ENCODE data around the gene POLD1. TPM values are rescaled to one million over a fixed set of nuclear protein-coding genes. Genes with fewer than 3 reads are reported as not detected.

POLD1 gene
- total and polyA plus RNA-seq, 2 donors (not counting 3 experiments of a cell fraction or from before 2014, with no cell fraction given) = 40.9 to 63.9 TPM

DNA sequence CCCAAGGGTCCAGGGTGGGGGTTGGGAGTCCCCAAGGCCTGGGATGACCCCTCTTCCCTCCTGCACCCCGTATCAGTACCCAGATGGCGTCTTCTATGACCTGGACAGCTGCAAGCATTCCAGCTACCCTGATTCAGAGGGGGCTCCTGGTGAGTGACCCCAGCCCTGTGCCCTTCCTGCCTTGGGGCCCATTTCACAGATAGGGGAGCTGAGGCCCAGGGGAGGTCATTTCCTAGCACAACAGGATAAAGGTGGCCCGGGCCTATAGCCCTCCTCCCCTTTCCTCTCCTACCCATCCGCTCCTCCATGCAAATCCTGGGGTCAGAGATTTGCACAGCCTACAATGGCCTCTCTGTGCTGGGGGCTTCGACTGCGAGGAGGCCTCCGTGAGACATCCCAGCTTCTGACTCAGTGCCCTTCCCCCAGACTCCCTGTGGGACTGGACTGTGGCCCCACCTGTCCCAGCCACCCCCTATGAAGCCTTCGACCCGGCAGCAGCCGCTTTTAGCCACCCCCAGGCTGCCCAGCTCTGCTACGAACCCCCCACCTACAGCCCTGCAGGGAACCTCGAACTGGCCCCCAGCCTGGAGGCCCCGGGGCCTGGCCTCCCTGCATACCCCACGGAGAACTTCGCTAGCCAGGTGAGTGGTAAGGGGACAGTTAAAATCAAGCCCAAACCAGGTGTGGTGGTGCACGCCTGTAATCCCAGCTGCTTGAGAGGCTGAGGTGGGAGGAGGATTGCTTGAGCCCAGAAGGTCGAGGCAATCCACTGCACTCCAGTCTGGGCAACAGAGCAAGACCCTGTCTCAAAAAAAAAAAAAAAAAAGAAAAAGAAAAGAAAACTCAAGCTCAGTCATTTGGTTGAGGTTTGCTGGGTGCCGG, 38.5 kb downstream of the POLD1 start:
- Histone ChIP-seq H3K9me3 (replicated peaks; ENCODE audit: control insufficient read depth, insufficient read depth, low read length) (no peaks in the 10 kb centered on the region), H3K9me1 (replicated peaks; ENCODE audit: control insufficient read depth, extremely low read depth, insufficient read depth, low read length) (no peaks in the 10 kb centered on the region), H3K9ac (replicated peaks; ENCODE audit: extremely low read depth, insufficient read depth, low read length) (no peak overlapping the region), H3K79me2 (ENCODE audit: control insufficient read depth, insufficient read depth, low read length) (no peaks in the 10 kb centered on the region), H3K4me3 (replicated peaks in 1 of 3; ENCODE audit: insufficient read depth in 1 of 3, low read depth in 1 of 3, low read length in 3 of 3) (no peak overlapping the region), H3K4me1 (ENCODE audit: control insufficient read depth, extremely low read depth, insufficient read depth, low read length) (no peaks in the 10 kb centered on the region), H4K20me1 (replicated peaks; ENCODE audit: control insufficient read depth, extremely low read depth, insufficient read depth, low read length) (no peaks in the 10 kb centered on the region), H3K36me3 (ENCODE audit: control insufficient read depth in 2 of 2, extremely low read depth in 1 of 2, insufficient read depth in 2 of 2, low read length in 2 of 2) (no peaks in the 10 kb centered on the region), H3K27me3 (ENCODE audit: control insufficient read depth in 2 of 2, insufficient read depth in 2 of 2, low read length in 2 of 2) (peaks cover 15 to 21% of the 10 kb centered on the region in 2 experiments), H2AFZ (ENCODE audit: low read depth, low read length) (no peak overlapping the region), H3K27ac (ENCODE audit: insufficient read depth, low read depth, low read length) (no peak overlapping the region), H3K4me2 (ENCODE audit: insufficient read depth, low read length) (no peak overlapping the region)
- FAIRE-seq = no peak
- intact Hi-C loops (cut with micrococcal nuclease) (no loop called here), dilution Hi-C loops (cut with MboI; ENCODE audit: extremely low pct_ligation_motif_present, low sequenced_read_pairs) (no loop called here)
- no peak for DNase-seq (ENCODE audit: low read depth, low spot score)
- no TSS peak for BruUV-seq (replicated peaks)
- CTCF ChIA-PET = interaction anchor here (1.6 kb wide), 1 partner anchor 54 kb away, joined by 5 read pairs; no protein-coding TSS in a partner anchor
- POLR2A ChIA-PET = no interaction called here
- TF ChIP-seq MAX (IDR thresholded peaks at IDR 0.05; ENCODE audit: insufficient read depth, insufficient read length) (no peak), POLR2A (IDR thresholded peaks at IDR 0.05; ENCODE audit: low read depth, low read length) (no peak), EZH2 (IDR thresholded peaks at IDR 0.05; ENCODE audit: borderline replicate concordance, low read depth, low read length, severe bottlenecking) (no peak), JUN (IDR thresholded peaks at IDR 0.05; ENCODE audit: borderline replicate concordance, insufficient read depth, insufficient read length, low read depth) (no peak), MYC (IDR thresholded peaks at IDR 0.05; ENCODE audit: low read depth, low read length) (no peak), FOS (IDR thresholded peaks at IDR 0.05; ENCODE audit: borderline replicate concordance, insufficient read depth, low read length) (no peak), GATA2 (IDR thresholded peaks at IDR 0.05; ENCODE audit: insufficient read depth, insufficient read length, low read depth, low read length) (no peak), POLR2AphosphoS5 (IDR thresholded peaks at IDR 0.05; ENCODE audit: insufficient read depth, low read depth, low read length) (no peak)
- TF ChIP-seq, protein P1, sequence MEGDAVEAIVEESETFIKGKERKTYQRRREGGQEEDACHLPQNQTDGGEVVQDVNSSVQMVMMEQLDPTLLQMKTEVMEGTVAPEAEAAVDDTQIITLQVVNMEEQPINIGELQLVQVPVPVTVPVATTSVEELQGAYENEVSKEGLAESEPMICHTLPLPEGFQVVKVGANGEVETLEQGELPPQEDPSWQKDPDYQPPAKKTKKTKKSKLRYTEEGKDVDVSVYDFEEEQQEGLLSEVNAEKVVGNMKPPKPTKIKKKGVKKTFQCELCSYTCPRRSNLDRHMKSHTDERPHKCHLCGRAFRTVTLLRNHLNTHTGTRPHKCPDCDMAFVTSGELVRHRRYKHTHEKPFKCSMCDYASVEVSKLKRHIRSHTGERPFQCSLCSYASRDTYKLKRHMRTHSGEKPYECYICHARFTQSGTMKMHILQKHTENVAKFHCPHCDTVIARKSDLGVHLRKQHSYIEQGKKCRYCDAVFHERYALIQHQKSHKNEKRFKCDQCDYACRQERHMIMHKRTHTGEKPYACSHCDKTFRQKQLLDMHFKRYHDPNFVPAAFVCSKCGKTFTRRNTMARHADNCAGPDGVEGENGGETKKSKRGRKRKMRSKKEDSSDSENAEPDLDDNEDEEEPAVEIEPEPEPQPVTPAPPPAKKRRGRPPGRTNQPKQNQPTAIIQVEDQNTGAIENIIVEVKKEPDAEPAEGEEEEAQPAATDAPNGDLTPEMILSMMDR (IDR thresholded peaks at IDR 0.05; ENCODE audit: extremely low read depth in 1 of 2, insufficient read depth in 1 of 2, low read depth in 1 of 2, low read length in 2 of 2) = no peak
